GM19023 (cell line): ENCODE results near the gene EVI5L.
"Not testable (repeated sequence)": the region's sequence is repeated elsewhere in the genome, so short reads cannot be mapped to it uniquely, and the experiment has no call there.

Source experiments
- ATAC-seq: cut with Tn5 transposase; IDR thresholded peaks from one replicate; pipeline ENCODE4 v1.9.1; 2021; ENCODE audit warnings: mild to moderate bottlenecking, moderate library complexity; ENCODE audit not compliant: unreplicated experiment

EVI5L gene

DNA sequence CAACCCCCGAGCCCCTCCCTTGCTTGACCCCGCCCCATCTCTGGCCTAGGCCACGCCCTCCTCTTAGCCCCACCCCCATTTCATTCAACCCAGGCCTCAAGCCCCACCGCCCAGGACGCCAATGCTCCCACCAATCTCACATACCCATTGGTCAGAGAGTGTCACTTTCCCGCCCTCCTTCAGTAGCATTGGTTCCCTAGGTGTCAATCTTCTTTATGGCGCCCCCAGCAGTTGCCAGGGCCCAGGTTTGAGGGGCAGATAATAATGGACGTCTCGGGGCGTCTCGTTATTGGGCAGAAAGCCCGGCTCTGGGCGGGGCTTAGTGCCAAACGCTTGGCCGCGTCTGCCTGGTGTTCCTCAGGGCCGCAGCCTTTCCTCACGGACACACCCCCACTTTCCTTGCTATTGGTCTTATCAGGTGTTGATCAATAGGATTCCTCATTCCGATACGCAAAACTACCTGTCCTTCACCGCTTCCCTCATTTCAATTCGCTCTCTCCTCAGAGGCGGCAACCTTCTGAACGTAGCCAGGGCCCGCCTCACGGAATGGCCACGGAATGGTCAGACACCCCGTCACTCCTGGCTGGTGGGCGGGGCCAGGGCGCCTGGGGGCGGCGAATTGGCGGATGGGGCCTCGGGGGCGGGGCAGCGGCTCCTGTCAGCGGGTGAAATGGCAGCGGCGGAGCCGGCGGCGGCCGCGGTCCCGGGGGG lies at the start of gene EVI5L:
EVI5L (plus strand) TSS at position 658 of the 711 bp plus-strand sequence. CDS start 16,325 bp downstream, outside the sequence.
- ATAC-seq = peak; percentile 87

- ATAC-seq = no peak
Observed at GRCh38 chr19:7781157-7781556, 48.9 kb upstream of the EVI5L start.

DNA sequence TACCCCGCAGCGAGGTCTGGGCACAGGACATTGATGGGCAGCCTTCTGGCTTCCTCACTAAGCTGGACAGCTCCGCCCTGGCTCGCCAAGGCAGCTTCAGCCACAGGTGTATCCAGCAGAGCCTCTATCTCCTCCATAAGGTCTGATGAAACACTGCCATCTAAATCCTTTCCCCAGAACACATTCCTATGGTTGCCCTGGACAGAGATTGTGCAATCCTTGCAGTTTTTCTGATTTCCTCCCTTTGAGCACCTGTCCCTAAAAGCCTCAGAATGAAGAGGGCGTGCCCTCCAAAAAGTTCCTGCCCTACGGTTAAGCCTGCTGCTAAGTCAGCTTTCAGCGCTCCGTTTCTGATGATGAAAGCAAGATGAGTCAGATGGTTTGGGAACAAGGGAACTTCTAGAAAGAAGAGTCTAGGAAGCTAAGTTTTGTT lies 46.0 kb upstream of the EVI5L start:
- no peak for ATAC-seq

GRCh38 chr19:7784856-7785255 lies 45.2 kb upstream of the EVI5L start:
- ATAC-seq = no peak

DNA sequence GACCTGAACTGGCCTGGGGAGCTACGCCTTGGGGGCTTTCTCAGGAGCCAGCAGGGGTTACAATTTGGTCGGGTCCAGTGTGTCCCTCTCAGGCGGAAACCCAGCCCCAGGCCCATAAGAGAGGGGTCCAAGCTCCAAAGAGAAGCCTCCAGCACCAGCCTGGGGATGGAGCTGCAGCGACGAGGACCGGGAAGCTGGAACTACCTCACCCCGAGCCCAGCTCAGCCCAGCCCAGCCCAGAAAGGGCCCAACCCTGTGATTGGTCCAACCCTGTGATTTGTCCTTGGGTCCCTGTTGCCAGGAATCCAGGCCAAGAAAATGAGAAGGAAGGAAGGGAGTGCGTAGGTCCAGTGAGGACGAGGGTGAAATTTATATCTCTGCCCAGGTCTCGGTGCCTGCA lies 42.9 kb upstream of the EVI5L start:
- ATAC-seq = no peak

DNA sequence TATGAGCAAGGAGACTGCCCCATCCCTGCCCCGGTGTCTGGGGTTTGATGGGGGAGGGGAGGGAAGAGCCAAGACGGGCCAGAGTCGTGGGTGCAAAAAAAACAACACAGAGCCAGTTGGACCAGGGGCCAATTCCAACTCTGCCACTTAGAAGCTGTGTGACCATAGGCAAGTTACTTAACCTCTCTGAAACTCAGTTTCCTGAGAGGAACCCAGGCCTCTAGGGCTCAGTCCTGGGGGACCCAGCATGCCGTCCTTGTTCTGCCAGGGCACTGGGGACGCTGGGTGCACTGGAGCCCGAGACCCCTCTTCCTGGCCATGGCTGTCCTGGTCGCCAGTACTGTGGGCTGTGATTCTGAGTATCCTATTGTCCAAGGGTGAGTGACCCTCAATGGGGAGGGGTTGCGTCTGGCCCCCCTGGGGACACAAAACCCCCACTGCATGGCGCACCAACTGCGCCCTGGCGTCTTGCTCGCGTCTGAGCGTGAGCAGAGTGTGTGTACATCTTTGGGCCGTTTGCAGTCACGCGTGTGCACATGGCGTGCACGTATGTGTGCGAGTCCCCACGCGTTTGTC lies 42.3 kb upstream of the EVI5L start:
- no peak for ATAC-seq

- ATAC-seq = no peak
Observed at GRCh38 chr19:7788178-7788932, 41.7 kb upstream of the EVI5L start.

DNA sequence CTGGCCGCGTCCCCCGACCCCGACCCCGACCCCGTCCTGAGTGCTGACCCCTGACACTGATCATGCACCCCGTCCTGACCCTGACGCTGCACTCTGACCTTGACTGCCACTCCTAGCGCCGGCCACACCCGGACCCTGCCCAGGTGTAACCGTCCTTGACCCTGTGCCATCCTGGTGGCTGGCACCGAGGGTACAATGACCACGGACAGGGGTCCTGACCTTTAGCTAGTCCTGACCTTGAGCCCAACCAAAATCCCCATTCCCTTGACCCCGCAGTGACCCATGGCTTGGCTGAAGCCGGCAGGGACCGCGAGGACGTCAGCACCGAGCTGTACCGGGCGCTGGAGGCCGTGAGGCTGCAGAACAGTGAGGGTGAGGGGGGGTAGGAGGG lies 41.1 kb upstream of the EVI5L start:
- ATAC-seq = no peak

- no peak for ATAC-seq
Observed at GRCh38 chr19:7789447-7789846, 40.6 kb upstream of the EVI5L start.

DNA sequence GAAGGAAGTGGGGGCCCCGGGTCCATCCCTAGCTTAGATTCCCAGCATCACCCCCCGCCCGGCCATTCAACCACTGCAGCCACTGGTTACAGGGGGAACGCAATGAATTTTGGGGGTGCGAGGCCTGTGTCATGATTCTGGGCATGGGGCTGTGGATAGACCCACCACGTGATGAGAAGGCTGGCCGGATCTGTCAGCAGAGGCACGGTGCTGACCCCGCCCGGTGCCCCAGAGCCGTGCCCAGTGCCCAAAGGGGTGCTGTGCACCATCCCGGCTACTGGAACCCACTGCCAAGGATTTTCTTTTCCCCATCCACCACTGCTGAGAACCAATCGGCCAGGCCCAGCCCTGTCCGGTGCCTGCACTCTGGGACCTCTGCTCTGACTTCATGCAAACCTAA lies 39.6 kb upstream of the EVI5L start:
- no peak for ATAC-seq

- no peak for ATAC-seq
Observed at GRCh38 chr19:7792281-7792680, 37.7 kb upstream of the EVI5L start.

GRCh38 chr19:7792701-7793100 lies 37.3 kb upstream of the EVI5L start:
- not testable (repeated sequence) for ATAC-seq

GRCh38 chr19:7793493-7793892 lies 36.5 kb upstream of the EVI5L start:
- no peak for ATAC-seq

- ATAC-seq = no peak
Observed at GRCh38 chr19:7795555-7796161, 34.4 kb upstream of the EVI5L start.

GRCh38 chr19:7799640-7800355 lies 30.2 kb upstream of the EVI5L start:
- no peak for ATAC-seq

DNA sequence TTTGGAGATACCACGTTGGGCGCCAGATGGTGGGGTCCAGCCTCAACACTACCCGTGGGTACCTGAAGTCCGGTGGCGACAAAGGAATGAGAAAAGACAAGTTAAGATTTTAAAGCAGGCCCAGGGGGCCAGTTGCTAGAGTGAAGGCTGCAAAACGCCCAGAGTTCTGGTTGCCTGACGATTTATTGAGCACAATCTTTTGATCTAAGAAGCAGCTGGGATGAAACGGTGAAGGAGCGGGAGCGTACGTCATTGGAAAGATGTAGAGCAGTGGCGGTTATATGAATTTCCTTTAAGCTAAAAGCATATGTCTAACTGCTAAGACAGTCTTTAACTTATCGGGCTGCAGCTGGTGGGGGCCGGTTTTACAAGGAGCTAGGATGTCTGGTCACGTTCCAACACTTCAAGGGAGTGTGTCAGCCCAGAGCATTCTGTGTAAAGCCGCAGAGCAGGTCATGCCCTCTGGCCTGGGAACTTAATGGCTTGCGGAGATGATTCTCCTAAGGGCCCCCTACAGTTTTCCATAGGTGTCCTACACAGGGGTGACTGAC lies 28.9 kb upstream of the EVI5L start:
- no peak for ATAC-seq

GRCh38 chr19:7806234-7806633 lies 23.8 kb upstream of the EVI5L start:
- ATAC-seq = no peak

- ATAC-seq = no peak
Observed at GRCh38 chr19:7806876-7807275, 23.1 kb upstream of the EVI5L start.

- ATAC-seq = no peak
Observed at GRCh38 chr19:7808108-7808507, 21.9 kb upstream of the EVI5L start.

GRCh38 chr19:7811989-7812388 lies 18.0 kb upstream of the EVI5L start:
- no peak for ATAC-seq

DNA sequence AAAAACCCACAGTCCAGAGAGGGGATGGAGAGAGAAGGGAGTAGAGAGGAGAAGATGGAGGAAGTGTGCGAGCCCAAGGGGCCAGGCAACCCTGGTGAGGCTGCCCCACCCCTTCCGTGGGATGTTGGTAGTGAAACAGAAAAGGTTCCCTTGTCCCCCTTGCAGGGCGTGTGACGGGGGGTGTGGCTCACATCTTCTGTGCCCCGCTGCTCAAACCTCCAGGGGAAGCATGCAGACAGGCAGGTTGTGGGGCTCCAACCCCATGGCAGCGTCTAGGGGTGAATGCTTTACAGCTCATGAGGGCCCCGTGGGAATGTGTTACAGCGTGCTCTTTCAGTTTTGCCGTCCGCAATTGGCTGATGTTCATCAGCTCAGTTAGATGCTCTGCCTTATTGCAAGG lies 14.7 kb upstream of the EVI5L start:
- no peak for ATAC-seq
